Ascending aorta (tissue), 2 donors: Measurements from ENCODE around the gene OR8J3. TPM values are rescaled to one million over a fixed set of nuclear protein-coding genes. Genes with fewer than 3 reads are reported as not detected.

Source experiments
- DNase-seq, 2 donors: peaks; one replicate each; pipeline ENCODE4 v3.0.0-alpha.2; 2019; ENCODE audit warnings: low spot score in 2 of 2
- H3K27ac ChIP-seq, 2 donors: fragments of 200-600 bp; sonication (generic); one replicate each; pipeline ENCODE4 v1.5.1; 2016 to 2017; ENCODE audit warnings: mild to moderate bottlenecking in 1 of 2
- H3K27me3 ChIP-seq: fragments of 200-600 bp; sonication (generic); one replicate; pipeline ENCODE4 v1.5.1; 2017
- H3K36me3 ChIP-seq, 2 donors: fragments of 200-600 bp; sonication (generic); one replicate each; pipeline ENCODE4 v1.5.1; 2016
- H3K4me1 ChIP-seq, 2 donors: fragments of 200-600 bp; sonication (generic); one replicate each; pipeline ENCODE4 v1.5.1; 2016 to 2017; ENCODE audit warnings: mild to moderate bottlenecking in 1 of 2
- H3K4me3 ChIP-seq, 2 donors: fragments of 200-600 bp; sonication (generic); one replicate each; pipeline ENCODE4 v1.5.1; 2016 to 2017; ENCODE audit warnings: mild to moderate bottlenecking in 1 of 2
- H3K9me3 ChIP-seq, 2 donors: fragments of 200-600 bp; sonication (generic); one replicate each; pipeline ENCODE4 v1.5.1; 2016
- intact Hi-C: fragments of 100-400 bp; cut with DNase I; formaldehyde crosslinking; loops from one replicate; pipeline ENCODE4 v1.15.1; 2023
- total RNA-seq: library from RNA; depleted of rRNA; stranded (reverse); fragments of >200 nt; gene quantifications from one replicate; pipeline ENCODE4 v1.1.0, GENCODE V29; 2016
- TF ChIP-seq, protein P1 (sequence below), 3 experiments: fragments of 200-600 bp in 2 of 3; fragments of 450-650 bp in 1 of 3; sonication (generic) in 2 of 3; IDR thresholded peaks; one replicate each; pipeline ENCODE4 v1.5.1; 2016 to 2019; ENCODE audit warnings: antibody characterized with exemption in 3 of 3, mild to moderate bottlenecking in 1 of 3, moderate library complexity in 1 of 3

The OR8J3 gene, protein sequence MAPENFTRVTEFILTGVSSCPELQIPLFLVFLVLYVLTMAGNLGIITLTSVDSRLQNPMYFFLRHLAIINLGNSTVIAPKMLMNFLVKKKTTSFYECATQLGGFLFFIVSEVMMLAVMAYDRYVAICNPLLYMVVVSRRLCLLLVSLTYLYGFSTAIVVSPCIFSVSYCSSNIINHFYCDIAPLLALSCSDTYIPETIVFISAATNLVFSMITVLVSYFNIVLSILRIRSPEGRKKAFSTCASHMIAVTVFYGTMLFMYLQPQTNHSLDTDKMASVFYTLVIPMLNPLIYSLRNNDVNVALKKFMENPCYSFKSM
- total RNA-seq, result not detected

DNA sequence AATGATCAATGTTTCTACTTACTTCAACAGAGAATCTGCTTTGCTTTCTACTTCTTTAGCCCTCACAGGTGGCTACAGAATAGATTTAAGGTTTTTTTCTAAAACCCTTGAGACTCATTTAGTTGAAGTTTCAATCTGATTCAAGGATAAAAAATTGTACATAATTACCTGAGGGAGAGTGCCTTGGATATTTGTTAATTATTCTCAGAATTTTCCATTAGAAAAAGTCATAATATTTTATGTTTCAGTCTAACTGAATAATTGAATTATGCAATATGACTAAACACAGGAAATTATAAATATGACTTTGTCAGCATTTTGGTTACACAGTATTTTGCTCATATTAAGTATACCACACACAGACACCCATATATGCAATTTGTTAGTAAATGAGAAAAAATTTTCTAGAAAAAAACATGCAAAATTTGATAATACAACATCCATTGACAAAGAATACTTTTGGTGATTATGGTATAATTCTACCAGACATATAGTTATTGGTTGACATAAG is at the start of gene OR8J3:
Gene OR8J3 (minus strand): TSS at position 51 of the 511 bp plus-strand sequence. CDS start 2,483 bp downstream, outside the sequence.
- TF ChIP-seq, protein P1, sequence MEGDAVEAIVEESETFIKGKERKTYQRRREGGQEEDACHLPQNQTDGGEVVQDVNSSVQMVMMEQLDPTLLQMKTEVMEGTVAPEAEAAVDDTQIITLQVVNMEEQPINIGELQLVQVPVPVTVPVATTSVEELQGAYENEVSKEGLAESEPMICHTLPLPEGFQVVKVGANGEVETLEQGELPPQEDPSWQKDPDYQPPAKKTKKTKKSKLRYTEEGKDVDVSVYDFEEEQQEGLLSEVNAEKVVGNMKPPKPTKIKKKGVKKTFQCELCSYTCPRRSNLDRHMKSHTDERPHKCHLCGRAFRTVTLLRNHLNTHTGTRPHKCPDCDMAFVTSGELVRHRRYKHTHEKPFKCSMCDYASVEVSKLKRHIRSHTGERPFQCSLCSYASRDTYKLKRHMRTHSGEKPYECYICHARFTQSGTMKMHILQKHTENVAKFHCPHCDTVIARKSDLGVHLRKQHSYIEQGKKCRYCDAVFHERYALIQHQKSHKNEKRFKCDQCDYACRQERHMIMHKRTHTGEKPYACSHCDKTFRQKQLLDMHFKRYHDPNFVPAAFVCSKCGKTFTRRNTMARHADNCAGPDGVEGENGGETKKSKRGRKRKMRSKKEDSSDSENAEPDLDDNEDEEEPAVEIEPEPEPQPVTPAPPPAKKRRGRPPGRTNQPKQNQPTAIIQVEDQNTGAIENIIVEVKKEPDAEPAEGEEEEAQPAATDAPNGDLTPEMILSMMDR (IDR thresholded peaks at IDR 0.05), result no peak
- Histone ChIP-seq H3K9me3 (no peaks in the 10 kb centered on the region), H3K27me3 (no peaks in the 10 kb centered on the region), H3K4me1 (no peaks in the 10 kb centered on the region), H3K27ac (no peak within 1 kb of the TSS), H3K36me3 (no peaks in the 10 kb centered on the region), H3K4me3 (no peak within 1 kb of the TSS)
- intact Hi-C loops, result no loop called here
- DNase-seq, result no peak

- Histone ChIP-seq H3K36me3 (no peaks in the 10 kb centered on the region), H3K9me3 (no peaks in the 10 kb centered on the region), H3K4me3 (no peak overlapping the region), H3K4me1 (no peaks in the 10 kb centered on the region), H3K27ac (no peak overlapping the region), H3K27me3 (no peaks in the 10 kb centered on the region)
- no peak for DNase-seq
- intact Hi-C loops, result no loop called here
- TF ChIP-seq, protein P1 (IDR thresholded peaks at IDR 0.05), result no peak
Measured at GRCh38 chr11:56188602-56189001, 48.6 kb upstream of the OR8J3 start.

DNA sequence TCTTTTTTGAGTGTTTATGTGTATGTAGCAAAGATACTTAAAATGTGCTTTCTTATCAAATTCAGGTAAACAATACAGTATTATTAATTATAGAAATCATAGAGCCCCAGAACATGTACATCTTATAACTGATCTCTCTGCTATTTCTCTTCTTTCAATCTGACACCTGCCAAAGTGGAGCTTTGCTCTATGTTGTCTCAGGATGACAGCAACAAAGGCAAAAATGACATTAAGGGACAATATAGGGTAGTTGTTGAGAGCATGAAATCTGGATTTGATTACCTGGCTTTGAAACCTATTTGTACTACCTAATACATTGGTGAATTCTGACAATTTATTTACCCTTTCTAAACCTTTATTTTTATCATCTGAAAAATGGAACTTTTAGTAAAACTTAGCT is 43.5 kb upstream of the OR8J3 start:
- DNase-seq, result no peak
- no peaks in the 10 kb centered on the region for H3K27me3 ChIP-seq
- H3K36me3 ChIP-seq, result no peaks in the 10 kb centered on the region
- intact Hi-C loops, result no loop called here
- H3K9me3 ChIP-seq, result peaks cover 0 to 7% of the 10 kb centered on the region in 2 donors
- no peaks in the 10 kb centered on the region for H3K4me1 ChIP-seq
- H3K27ac ChIP-seq, result no peak overlapping the region
- H3K4me3 ChIP-seq, result no peak overlapping the region
- TF ChIP-seq, protein P1 (IDR thresholded peaks at IDR 0.05), result no peak

DNA sequence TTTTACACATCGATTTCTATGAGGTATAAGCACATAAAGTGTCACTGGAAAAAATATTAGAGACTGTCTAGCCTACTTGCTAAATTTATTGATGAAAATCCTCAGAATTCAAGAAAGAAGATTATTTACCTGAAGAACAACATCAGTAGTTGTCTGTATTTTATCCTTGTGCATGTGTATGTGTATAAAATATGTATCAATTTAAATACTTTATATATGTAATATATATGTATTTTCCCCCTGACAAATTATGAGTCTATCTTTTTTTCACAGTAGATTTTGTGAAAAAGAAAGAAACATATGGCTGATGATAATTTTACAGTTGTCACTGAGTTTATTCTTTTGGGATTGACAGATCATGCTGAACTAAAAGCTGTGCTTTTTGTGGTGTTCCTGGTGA is 36.3 kb upstream of the OR8J3 start, which contains the start of gene OR5J2:
Gene OR5J2 (plus strand): TSS at position 301 of the 400 bp plus-strand sequence. CDS start 0 bp downstream, at position 301.
- TF ChIP-seq, protein P1 (IDR thresholded peaks at IDR 0.05), result no peak
- Histone ChIP-seq H3K9me3 (peaks cover 0 to 7% of the 10 kb centered on the region in 2 donors), H3K36me3 (no peaks in the 10 kb centered on the region), H3K27me3 (no peaks in the 10 kb centered on the region), H3K4me3 (no peak within 1 kb of the TSS), H3K4me1 (no peaks in the 10 kb centered on the region), H3K27ac (no peak within 1 kb of the TSS)
- intact Hi-C loops, result no loop called here
- no peak for DNase-seq

GRCh38 chr11:56172256-56172830 is 32.3 kb upstream of the OR8J3 start:
- Histone ChIP-seq H3K9me3 (no peaks in the 10 kb centered on the region), H3K4me1 (no peaks in the 10 kb centered on the region), H3K4me3 (no peak overlapping the region), H3K27ac (no peak overlapping the region), H3K36me3 (no peaks in the 10 kb centered on the region), H3K27me3 (no peaks in the 10 kb centered on the region)
- intact Hi-C loops, result no loop called here
- TF ChIP-seq, protein P1 (IDR thresholded peaks at IDR 0.05), result no peak
- DNase-seq, result no peak
